SU-DHL-6 (cell line): ENCODE measurements around the gene NUP88.

Experiments
- H2AFZ ChIP-seq: fragments of 200-600 bp; sonication (generic); 2 replicates; pipeline ENCODE4 v1.6.1; 2014; ENCODE audit warnings: low read depth, mild to moderate bottlenecking, moderate library complexity, mixed read lengths, antibody characterized with exemption, low read length; ENCODE audit not compliant: severe bottlenecking
- H3F3A ChIP-seq: fragments of 200-600 bp; shearing (Covaris generic); 2 replicates; pipeline ENCODE4 v1.6.0; 2016; ENCODE audit warnings: antibody characterized with exemption, mild to moderate bottlenecking; ENCODE audit not compliant: insufficient read depth
- H3K27ac ChIP-seq: fragments of 200-600 bp; sonication (generic); 2 replicates; pipeline ENCODE4 v1.5.1; 2016; ENCODE audit warnings: low read depth, mild to moderate bottlenecking, low read length, moderate library complexity, mixed read lengths
- H3K27me3 ChIP-seq: fragments of 200-600 bp; sonication (generic), shearing (Covaris generic); 2 replicates; pipeline ENCODE4 v1.6.0; 2014; ENCODE audit warnings: mild to moderate bottlenecking, low read length
- H3K36me3 ChIP-seq: fragments of 200-600 bp; sonication (generic); 2 replicates; pipeline ENCODE4 v1.6.1; 2014; ENCODE audit warnings: mild to moderate bottlenecking, low read length, mixed read lengths
- H3K4me2 ChIP-seq: fragments of 300-600, 200-600 bp; shearing (Covaris generic), sonication (generic); 2 replicates; pipeline ENCODE4 v1.6.0; 2014; ENCODE audit warnings: low read length, low read depth, mild to moderate bottlenecking; ENCODE audit not compliant: poor library complexity, severe bottlenecking
- H3K4me3 ChIP-seq: fragments of 200-600 bp; sonication (generic); 2 replicates; pipeline ENCODE4 v1.5.1; 2014; ENCODE audit warnings: antibody characterized with exemption, low read length, mild to moderate bottlenecking, mixed read lengths; ENCODE audit not compliant: insufficient read depth, poor library complexity, severe bottlenecking
- H3K79me2 ChIP-seq: fragments of 200-600 bp; sonication (generic); 2 replicates; pipeline ENCODE4 v1.6.1; 2014; ENCODE audit warnings: mild to moderate bottlenecking, low read length, moderate library complexity; ENCODE audit not compliant: insufficient read depth
- H3K9ac ChIP-seq: fragments of 200-600 bp; sonication (generic); 2 replicates; pipeline ENCODE4 v1.7.0; 2014; ENCODE audit warnings: mild to moderate bottlenecking, low read length
- H3K9me2 ChIP-seq: fragments of 200-600 bp; sonication (generic); replicated peaks from 2 replicates; pipeline ENCODE4 v1.6.1; 2014; ENCODE audit warnings: low read length; ENCODE audit not compliant: insufficient read depth
- H3K9me3 ChIP-seq: fragments of 200-600 bp; sonication (generic); 2 replicates; pipeline ENCODE4 v1.6.1; 2014; ENCODE audit warnings: low read length, mixed read lengths; ENCODE audit not compliant: insufficient read depth
- H4K20me1 ChIP-seq: fragments of 200-600 bp; sonication (generic); 2 replicates; pipeline ENCODE4 v1.6.1; 2014; ENCODE audit warnings: low read depth, mild to moderate bottlenecking, antibody characterized with exemption, low read length, moderate library complexity, mixed read lengths
- CTCF ChIP-seq: fragments of 200-600 bp; sonication (generic); IDR thresholded peaks from one replicate; pipeline ENCODE4 v1.5.1; 2017; ENCODE audit warnings: antibody characterized with exemption, mild to moderate bottlenecking, low read length, moderate library complexity; ENCODE audit not compliant: insufficient read depth, poor library complexity, severe bottlenecking
- EZH2phosphoT487 ChIP-seq: fragments of 200-600 bp; sonication (generic), shearing (Covaris generic); conservative IDR thresholded peaks from 2 replicates; pipeline ENCODE4 v1.6.1; 2018; ENCODE audit warnings: mild to moderate bottlenecking, antibody characterized with exemption, low read length, moderate library complexity, mixed read lengths

Gene NUP88

GRCh38 chr17:5430413-5430999, 11.0 kb upstream of the NUP88 start:
- H3K4me2 ChIP-seq: no peak overlapping the region
- H3K4me3 ChIP-seq: no peak overlapping the region
- H3F3A ChIP-seq: peaks cover 29% of the 10 kb centered on the region
- H3K9ac ChIP-seq: no peak overlapping the region
- 0 out of 2 replicates have a peak, but pooled peaks cover 3% of the 10 kb centered on the region for H3K79me2 ChIP-seq
- H3K27ac ChIP-seq: no peak overlapping the region
- H4K20me1 ChIP-seq: no peaks in the 10 kb centered on the region
- H2AFZ ChIP-seq: no peak overlapping the region
- H3K36me3 ChIP-seq: peaks cover 25% of the 10 kb centered on the region
- H3K9me3 ChIP-seq: no peaks in the 10 kb centered on the region
- no peaks in the 10 kb centered on the region for H3K9me2 ChIP-seq
- no peak for TF ChIP-seq CTCF
- TF ChIP-seq EZH2phosphoT487: no peak
- no peaks in the 10 kb centered on the region for H3K27me3 ChIP-seq

- Histone ChIP-seq H3K79me2 (no peaks in the 10 kb centered on the region), H3K4me3 (no peak overlapping the region), H3K27me3 (no peaks in the 10 kb centered on the region), H2AFZ (no peak overlapping the region), H4K20me1 (no peaks in the 10 kb centered on the region), H3K9me3 (no peaks in the 10 kb centered on the region), H3K27ac (no peak overlapping the region), H3K36me3 (peaks cover 30% of the 10 kb centered on the region), H3K9ac (no peak overlapping the region), H3F3A (peaks cover 29% of the 10 kb centered on the region), H3K4me2 (no peak overlapping the region), H3K9me2 (no peaks in the 10 kb centered on the region)
- no peak for TF ChIP-seq EZH2phosphoT487
These were observed 9.9 kb upstream of the NUP88 start for GRCh38 chr17:5429191-5429887.

GRCh38 chr17:5425826-5426225, 6.4 kb upstream of the NUP88 start:
- Histone ChIP-seq H3K36me3 (peaks cover 19% of the 10 kb centered on the region; the same call in 1 of the 2 replicates), H3F3A (0 out of 2 replicates have a peak, but pooled peaks cover 5% of the 10 kb centered on the region), H3K9me3 (no peaks in the 10 kb centered on the region), H2AFZ (no peak overlapping the region), H3K27ac (no peak overlapping the region), H4K20me1 (no peaks in the 10 kb centered on the region; the same call in 1 of the 2 replicates), H3K4me2 (no peak overlapping the region), H3K27me3 (no peaks in the 10 kb centered on the region), H3K9ac (no peak overlapping the region), H3K4me3 (no peak overlapping the region), H3K79me2 (peaks cover 21% of the 10 kb centered on the region), H3K9me2 (no peaks in the 10 kb centered on the region)
- TF ChIP-seq CTCF: no peak
- TF ChIP-seq EZH2phosphoT487: no peak

GRCh38 chr17:5424909-5425308, 5.4 kb upstream of the NUP88 start:
- Histone ChIP-seq H3K36me3 (peaks cover 19% of the 10 kb centered on the region; the same call in 1 of the 2 replicates), H3K9ac (no peak overlapping the region), H3K27ac (no peak overlapping the region), H2AFZ (no peak overlapping the region), H3K79me2 (peaks cover 28% of the 10 kb centered on the region), H3F3A (no peaks in the 10 kb centered on the region), H3K4me2 (no peak overlapping the region), H4K20me1 (no peaks in the 10 kb centered on the region; the same call in 1 of the 2 replicates), H3K4me3 (no peak overlapping the region), H3K9me3 (no peaks in the 10 kb centered on the region), H3K27me3 (no peaks in the 10 kb centered on the region), H3K9me2 (no peaks in the 10 kb centered on the region)
- no peak for TF ChIP-seq EZH2phosphoT487
